ENCODE measurements around the gene CCDC57. TPM values are rescaled to one million over a fixed set of nuclear protein-coding genes. Genes with fewer than 3 reads are reported as not detected.
A peak's percentile ranks its signal among the peaks of the same experiment; 100 is the strongest.

CCDC57 gene
- total and polyA plus RNA-seq, 2 of the 4 experiments (the other 2 are of a cell fraction), result 7.3 to 31.3 TPM

DNA sequence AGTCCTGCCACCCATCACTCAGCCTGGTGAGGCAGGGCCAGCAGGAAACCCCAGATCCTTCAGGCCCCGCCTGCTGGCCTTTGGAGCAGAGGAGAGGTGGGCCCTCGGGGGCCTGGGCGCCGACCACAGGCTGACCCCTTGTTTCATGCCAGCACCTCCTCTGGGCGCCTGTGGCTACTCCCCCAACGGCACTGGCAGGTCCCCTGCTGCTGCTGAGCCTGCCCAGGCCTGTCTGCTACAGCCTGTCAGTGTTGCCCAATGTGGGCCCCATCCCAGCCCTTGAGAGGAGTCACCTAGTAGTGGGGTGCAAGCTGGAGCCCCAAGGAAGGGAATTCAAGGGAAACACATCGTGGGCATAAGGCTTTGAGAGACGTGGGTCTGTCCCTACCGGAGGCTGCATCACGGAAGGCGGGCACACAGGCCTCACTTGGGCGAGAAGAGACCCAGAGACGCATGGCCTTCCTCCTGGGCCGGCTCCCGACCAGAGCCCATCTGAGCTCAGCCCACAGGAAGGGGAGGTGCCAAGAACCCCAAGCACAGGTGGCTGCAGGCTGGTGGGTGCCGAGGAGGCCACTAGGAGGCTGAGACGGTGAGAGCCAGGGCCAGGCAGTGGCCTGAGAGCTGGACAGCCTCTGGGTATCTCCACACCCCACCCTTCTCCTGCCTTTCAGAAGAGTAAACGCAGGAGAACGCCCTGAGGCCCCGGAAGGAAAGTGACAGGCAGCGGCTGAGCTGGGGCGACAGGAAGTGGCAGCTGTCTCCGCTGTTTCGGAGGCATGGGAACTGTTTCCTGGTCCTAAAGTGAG is 106.6 kb downstream of the CCDC57 start:
- Histone ChIP-seq H3K4me1 (ENCODE audit: control insufficient read depth, insufficient read depth, low read length) (peaks cover 12% of the 10 kb centered on the region), H3K14ac (replicated peaks; ENCODE audit: low read depth, low read length) (peak overlapping the region; percentile 17; the same call in 1 of the 2 replicates), H3K9me1 (ENCODE audit: insufficient read depth, low read length) (no peaks in the 10 kb centered on the region), H3K4me3 (ENCODE audit: insufficient read depth, low read depth, low read length) (no peak overlapping the region), H2BK5ac (ENCODE audit: low read depth, low read length, poor library complexity, severe bottlenecking) (peak overlapping the region; percentile 14), H3K4ac (ENCODE audit: low read depth, low read length) (peak overlapping the region; percentile 51; the same call in 1 of the 2 replicates), H2AK5ac (ENCODE audit: low read depth, low read length) (no peak overlapping the region), H2BK20ac (ENCODE audit: low read depth, low read length) (no peak overlapping the region), H3K4me2 (ENCODE audit: low read depth, low read length) (no peak overlapping the region), H3K9me3 (ENCODE audit: control insufficient read depth, insufficient read depth, low read length) (no peaks in the 10 kb centered on the region), H3K56ac (ENCODE audit: extremely low read depth, insufficient read depth, low read length) (no peak overlapping the region), H3K36me3 (ENCODE audit: control insufficient read depth, insufficient read depth, low read length) (peaks cover 1% of the 10 kb centered on the region; the same call in 1 of the 2 replicates), H3K23ac (ENCODE audit: low read depth, low read length) (no peak overlapping the region), H2BK15ac (ENCODE audit: low read depth, low read length) (no peak overlapping the region), H4K5ac (ENCODE audit: low read depth, low read length) (peak overlapping the region; percentile 37), H3K27me3 (ENCODE audit: control insufficient read depth, insufficient read depth, low read length) (no peaks in the 10 kb centered on the region), H3K9ac (ENCODE audit: low read depth, low read length) (no peak overlapping the region), H2AK9ac (replicated peaks; ENCODE audit: low read depth, low read length, poor library complexity) (peak overlapping the region; percentile 7), H3K79me1 (ENCODE audit: low read depth in 1 of 2, low read length in 2 of 2) (no peaks in the 10 kb centered on the region), H4K20me1 (ENCODE audit: insufficient read depth, low read length) (no peaks in the 10 kb centered on the region), H3K18ac (ENCODE audit: low read depth, low read length) (no peak overlapping the region), H4K8ac (ENCODE audit: low read depth in 2 of 2, low read length in 2 of 2) (peak overlapping the region; percentile 4 to 65; a peak in 3 of 4 replicates), H2AFZ (replicated peaks; ENCODE audit: low read length, poor library complexity) (peak overlapping the region; percentile 82), H4K91ac (ENCODE audit: insufficient read depth, low read depth, low read length) (no peak overlapping the region; the same call in 1 of the 2 replicates), H3K27ac (ENCODE audit: insufficient read depth, low read length) (peak overlapping the region; percentile 3; the same call in 1 of the 2 replicates), H2BK120ac (ENCODE audit: low read depth, low read length) (no peak overlapping the region)
- BruUV-seq (replicated peaks), result no TSS peak
- 57% methylated on average over 2 of the region's 24 CpGs; no CpG with 5 or more reads in 1 of the 2 experiments for WGBS, 2 experiments (ENCODE audit: extremely low coverage in 2 of 2, insufficient read length in 1 of 2)
- POLR2A ChIA-PET (ENCODE audit: unreplicated experiment), result no interaction called here
- peak; percentile 66 for ATAC-seq (ENCODE audit: low read depth)
- DNase-seq, result peak; percentile 37
- dilution Hi-C loops (cut with HindIII; ENCODE audit: low sequenced_read_pairs, unreplicated experiment), result no loop called here
- in situ Hi-C loops (cut with MboI; ENCODE audit: low sequenced_read_pairs), result no loop called here
- CTCF ChIA-PET, result no interaction called here
- TF ChIP-seq CEBPB (IDR thresholded peaks at IDR 0.05; ENCODE audit: low read depth, low read length) (no peak), SMC3 (IDR thresholded peaks at IDR 0.05; ENCODE audit: low read depth, low read length) (0 out of 2 replicates have a peak, but pooled peaks have one; percentile 5), NFE2L2 (IDR thresholded peaks at IDR 0.05; ENCODE audit: low read depth, low read length) (no peak), RCOR1 (IDR thresholded peaks at IDR 0.05; ENCODE audit: insufficient replicate concordance, low read length) (no peak)
- TF ChIP-seq, protein P1, sequence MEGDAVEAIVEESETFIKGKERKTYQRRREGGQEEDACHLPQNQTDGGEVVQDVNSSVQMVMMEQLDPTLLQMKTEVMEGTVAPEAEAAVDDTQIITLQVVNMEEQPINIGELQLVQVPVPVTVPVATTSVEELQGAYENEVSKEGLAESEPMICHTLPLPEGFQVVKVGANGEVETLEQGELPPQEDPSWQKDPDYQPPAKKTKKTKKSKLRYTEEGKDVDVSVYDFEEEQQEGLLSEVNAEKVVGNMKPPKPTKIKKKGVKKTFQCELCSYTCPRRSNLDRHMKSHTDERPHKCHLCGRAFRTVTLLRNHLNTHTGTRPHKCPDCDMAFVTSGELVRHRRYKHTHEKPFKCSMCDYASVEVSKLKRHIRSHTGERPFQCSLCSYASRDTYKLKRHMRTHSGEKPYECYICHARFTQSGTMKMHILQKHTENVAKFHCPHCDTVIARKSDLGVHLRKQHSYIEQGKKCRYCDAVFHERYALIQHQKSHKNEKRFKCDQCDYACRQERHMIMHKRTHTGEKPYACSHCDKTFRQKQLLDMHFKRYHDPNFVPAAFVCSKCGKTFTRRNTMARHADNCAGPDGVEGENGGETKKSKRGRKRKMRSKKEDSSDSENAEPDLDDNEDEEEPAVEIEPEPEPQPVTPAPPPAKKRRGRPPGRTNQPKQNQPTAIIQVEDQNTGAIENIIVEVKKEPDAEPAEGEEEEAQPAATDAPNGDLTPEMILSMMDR (conservative IDR thresholded peaks at IDR 0.05; ENCODE audit: low read depth, low read length), result peak; percentile 29; the same call in 1 of the 2 replicates
- intact Hi-C loops (cut with micrococcal nuclease), result no loop called here

All from IMR-90 (cell line).